GDM1 (cell line): ENCODE data around the gene HORMAD2.

Source experiments
- DNase-seq: peaks from one replicate; lab custom pipeline; 2025; lab: John Stamatoyannopoulos, UW

The HORMAD2 gene

DNA sequence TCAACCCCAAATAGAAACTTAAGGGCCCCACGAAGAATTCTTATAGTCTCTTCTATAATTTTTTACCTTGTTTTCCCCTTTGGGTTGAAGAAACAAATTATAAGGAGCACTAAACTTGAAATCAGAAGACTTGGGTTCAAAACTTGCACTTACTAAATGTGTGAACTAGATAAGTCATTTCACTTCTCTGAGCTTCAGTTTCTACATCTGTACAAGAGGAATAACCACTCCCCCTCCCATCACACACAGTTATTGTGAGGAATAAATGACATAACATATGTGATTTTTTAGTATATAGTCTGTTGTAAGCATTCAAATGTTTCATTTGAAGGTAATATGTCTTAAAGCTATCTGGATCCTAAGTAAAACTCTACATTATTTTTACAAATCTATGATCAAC is 87.5 kb downstream of the HORMAD2 start:
- DNase-seq = no peak

DNA sequence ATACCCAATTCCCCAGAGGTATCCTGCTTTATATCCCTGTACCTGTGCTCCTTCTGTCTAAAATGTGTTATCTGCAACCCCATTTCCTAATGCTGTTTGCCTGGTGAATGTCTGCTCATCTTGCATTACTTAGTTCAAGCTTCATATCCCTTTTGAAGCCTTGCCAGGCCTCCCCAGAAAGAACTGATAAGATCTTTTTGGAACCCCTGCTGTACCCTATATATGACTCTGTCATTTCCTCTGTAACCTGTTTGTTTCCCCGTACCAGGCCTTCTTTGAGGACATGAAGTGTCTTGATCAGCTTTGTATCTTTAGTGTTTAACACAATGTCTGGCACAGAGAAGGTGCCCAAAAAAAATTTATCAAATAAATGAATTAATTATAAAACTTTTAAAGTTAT is 88.7 kb downstream of the HORMAD2 start:
- DNase-seq = no peak

DNA sequence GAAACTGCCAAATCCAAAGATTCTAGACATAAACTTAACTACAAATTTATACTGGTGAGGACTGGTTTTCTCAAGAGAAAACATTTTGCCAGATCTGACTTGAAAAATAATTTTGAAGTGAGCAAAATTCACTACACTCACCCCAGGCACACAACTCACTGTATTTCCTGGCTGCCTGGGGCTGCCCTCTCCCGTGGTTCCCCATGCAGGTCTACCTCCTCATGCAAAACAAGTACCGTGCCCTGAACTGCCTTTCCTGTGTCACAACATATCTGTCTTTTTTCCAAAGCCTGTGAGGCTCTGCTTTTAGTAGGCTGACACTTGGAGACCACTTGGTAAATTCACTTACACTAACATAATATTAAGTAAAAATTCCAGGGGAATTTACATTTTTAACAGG is 89.9 kb downstream of the HORMAD2 start:
- DNase-seq = no peak

DNA sequence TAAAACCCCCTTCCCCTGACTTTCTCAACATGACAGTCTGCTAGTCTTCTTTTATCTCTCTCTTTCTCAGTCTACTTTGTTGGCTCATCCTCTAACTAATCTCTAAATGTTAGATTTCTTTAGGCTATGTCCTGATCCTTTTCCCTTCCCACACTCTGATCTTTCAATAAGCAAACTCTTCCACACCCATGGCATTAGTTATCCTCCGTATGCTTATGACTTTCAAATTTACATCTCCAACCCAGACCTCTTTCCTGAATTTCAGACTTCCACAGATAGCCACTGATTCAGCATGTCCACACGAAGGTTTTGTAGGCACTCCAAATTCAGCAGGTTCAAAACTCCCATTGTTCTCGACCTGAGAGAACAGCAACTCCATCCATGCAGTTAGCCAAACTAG is 90.7 kb downstream of the HORMAD2 start:
- no peak for DNase-seq

DNA sequence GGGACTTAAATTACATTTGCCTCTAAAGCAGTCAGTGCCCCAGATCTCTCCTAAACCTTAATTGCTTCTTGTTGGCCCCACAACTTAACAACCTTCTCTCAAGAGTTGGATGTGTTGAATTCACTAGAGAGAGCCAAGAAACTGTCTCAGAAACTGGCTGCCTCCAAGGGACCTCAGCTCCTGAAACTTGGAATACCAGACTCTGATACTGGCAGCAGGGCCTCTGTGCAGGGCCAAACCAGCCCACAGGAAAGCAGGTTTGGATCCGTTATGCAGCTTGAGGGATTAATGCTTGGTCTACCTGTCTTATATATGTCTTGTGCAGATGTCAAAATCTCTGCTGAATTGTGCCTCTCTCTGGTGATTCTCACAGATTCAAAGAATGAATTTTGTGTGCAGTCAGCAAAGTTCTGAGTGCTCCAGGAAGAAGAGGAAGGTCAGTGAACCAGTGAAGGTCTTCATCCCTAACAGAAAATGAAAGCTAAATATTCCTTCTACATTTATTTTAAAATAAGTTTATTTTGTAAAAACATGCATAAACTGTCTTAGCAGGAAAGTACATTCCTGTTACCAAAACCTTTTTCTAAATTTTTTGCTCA is 95.5 kb downstream of the HORMAD2 start:
- no peak for DNase-seq

DNA sequence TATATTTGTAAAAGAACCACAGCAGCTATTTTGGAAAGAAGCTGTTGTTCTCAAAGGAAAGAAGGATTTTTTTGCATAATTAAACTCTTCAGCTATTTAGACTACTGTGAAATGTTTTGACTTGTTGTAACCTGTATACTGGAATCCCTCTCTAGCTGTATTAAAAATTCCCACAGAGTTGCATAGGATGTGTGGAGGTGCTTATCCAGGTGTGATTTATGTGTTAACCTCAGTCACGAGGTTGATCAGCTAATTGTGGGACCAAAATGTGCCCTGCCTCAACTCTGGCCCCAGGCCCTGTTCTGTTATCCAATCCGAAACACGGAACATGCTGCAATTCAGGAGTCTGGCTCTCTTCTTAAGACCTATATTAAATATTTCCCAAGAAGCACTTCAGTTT is 96.2 kb downstream of the HORMAD2 start:
- no peak for DNase-seq

DNA sequence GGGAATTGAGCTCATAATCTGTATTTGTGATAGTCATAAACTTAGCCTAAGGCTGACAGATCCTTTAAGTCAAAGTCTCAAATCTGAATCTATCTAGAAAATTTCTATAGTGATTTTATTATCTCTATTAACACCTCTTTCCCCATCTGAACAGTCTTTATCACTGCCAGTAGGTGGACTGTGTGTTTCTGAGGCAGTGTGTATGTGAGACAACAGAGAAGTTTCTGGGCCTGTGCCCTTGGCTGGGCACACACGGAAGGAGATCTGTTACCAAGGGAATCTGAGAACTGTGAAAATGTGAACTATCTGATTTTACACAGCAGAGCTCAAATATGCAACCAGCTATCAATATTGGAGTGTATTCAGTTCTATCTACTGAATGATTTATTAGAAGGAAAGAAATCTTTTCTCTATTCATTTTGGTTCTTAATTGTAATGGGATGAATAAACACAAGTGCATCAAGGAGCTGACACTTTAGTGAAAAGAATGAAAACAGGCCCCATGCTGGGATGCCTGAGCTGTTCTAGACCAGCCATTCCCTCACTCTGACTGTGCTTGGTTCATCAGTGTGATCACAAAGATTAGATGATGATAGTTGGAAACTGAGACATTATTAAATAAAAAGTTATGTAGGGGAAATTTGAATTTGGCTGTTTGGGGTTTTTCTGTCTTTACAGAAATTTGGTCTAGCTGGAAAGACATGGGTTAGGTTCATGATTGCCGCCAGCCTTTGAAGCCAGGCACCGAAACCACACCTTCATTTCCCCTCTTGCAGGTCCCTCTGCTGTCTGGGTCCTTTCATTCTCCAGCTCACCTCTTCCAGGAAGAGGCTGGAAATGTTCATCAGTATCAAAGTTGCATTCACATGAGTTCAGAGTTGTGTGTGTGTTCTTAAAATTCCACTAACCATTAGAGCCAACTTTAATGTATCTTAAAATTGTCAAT is 98.2 kb downstream of the HORMAD2 start:
- no peak for DNase-seq

DNA sequence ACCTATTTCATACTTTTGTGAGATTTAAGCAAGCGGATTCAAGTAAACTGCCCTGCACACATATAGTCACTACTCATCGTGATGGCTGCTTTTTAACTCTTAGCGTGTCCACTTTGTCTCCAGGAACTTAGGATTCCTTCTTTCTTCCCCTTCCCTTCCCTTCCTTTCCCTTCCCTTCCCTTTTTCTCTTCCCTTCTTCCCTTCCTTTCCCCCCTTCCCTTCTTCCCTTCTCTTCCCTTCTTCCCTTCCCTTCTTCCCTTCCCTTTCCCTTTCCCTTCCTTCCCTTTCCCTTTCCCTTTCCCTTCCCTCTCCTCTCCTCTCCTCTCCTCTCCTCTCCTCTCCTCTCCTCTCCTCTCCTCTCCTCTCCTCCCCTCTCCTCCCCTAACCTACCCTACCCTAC is 100.4 kb downstream of the HORMAD2 start:
- DNase-seq = no peak

DNA sequence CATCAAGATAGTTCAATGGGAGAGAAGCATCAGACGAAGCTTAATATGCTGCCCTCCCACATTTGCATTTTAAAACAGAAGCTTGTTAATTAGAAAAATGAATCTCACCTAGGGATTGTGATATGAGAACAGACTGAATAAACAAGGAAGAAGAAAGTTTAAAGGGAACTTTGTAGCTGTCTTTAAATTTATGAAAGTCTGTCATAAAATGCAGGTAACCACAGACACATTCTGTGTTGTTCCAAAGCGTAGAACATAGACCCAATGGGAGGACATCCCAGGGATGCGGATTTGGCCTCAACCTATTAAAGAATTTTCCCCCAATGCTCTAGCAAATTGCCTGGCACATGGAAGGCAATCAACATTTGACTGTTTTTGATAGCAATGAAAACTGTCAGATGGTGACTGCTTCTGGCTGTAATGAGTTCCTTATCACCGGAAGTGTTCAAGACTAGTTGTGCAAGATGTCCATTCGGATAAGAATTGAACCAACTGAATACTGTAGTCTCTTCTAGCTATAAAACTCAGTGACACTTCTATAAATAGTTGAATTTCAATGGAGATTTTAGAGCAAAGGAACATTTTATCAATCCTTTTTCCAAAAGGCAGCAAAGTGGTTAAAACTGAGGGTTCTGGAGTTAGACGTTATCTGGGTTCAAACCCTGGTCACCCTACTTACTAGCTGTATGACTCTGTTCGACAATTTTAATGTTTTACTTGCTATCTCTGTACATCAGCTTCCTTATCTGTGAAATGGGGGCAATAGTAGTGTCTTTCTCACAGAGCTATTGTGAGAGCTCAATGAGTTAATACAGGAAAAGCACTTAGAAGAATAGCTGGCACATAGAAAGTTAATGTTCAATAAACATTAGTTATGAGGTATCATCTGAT is 101.4 kb downstream of the HORMAD2 start:
- DNase-seq = no peak

DNA sequence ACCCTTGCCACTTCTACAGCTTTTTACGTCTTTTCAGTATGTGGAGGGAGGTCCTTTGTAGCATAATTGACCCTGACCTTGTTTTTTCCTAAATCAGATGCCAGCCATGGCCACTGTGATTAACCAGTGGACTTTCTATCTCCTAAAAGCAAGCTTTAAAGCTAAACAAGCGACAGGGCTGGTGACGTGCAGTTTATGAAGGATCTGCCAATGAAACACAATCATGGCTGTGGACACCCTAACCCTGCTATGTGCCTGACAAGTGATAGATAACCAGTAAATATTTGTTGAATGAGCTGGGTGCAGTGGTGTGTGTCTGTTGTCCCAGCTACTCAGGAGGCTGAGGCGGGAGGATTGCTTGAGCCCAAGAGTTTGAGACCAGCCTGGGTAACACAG is 102.1 kb downstream of the HORMAD2 start:
- DNase-seq = no peak

DNA sequence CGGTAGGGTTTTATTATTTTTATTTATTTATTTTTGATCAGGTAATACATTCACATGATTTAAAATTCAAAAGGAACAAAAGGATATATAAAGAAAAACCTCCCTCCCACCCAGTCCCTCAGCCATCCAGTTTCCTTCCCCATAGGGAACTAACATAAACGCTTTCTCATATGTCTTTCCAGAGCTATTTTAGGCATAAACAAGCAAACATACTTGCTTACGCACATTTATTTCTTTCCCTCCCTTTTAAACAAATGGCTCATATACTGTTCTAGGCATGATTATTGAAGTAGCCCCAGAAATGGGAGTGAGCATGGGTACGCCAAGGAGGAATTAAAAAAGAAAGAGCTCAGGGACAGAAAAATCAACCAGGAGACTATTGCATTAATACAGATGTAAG is 102.6 kb downstream of the HORMAD2 start:
- DNase-seq = no peak

DNA sequence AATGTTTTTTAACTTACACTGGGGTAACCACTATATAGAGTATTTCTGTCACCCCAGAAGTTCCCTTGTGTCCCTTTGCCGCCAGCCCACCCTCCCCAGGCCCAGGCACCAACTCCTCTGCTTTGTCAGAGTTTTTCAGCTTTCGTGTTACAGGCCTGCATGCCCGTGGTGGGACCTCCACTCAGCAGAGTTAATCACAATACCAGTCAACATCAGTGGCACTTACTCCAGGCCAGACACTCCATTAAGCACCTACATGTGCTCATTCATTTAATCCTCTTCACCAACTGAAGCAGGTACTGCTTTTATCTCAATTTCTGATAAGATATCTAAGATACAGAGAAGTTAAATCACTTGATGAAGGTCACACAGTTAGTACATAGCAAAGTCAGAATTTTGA is 103.0 kb downstream of the HORMAD2 start:
- no peak for DNase-seq

DNA sequence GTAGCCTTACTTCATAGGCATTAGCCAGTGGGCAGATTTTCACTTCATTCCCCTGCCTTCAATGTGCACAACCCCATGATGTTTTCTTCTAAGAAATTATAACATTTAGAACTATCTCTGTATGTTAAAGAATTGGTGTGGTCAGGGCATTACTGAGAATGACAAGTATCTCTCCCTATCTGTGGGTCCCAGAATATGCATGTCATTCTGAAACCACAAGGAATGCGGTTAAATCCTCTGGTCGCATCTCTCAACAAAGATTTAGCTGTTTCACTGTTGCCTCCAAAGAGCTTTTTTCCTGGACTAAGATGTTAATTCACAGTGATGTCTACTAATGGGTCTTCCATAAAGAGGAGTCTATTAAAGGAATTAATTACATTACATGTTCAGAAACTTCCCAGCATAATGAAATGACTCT is 103.6 kb downstream of the HORMAD2 start:
- DNase-seq = no peak

DNA sequence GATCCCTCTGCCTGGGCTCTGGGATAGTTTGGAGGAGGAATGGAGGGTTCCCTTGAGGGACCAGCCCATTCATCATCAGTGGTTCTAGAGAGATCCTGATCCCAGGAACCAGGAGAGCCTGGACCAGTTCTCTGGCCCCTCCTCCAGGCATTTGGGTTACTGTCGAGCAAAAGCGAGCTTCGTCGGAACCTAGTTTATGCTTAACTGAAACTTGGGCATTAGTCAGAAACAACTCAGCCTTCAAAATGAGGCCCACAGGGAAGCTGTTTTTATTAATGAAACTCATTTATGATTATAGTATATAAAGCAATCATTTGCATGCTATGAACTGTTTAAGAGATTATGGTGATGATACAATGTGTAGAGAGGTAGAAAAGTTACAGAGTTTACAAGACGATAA is 104.9 kb downstream of the HORMAD2 start:
- DNase-seq = no peak

DNA sequence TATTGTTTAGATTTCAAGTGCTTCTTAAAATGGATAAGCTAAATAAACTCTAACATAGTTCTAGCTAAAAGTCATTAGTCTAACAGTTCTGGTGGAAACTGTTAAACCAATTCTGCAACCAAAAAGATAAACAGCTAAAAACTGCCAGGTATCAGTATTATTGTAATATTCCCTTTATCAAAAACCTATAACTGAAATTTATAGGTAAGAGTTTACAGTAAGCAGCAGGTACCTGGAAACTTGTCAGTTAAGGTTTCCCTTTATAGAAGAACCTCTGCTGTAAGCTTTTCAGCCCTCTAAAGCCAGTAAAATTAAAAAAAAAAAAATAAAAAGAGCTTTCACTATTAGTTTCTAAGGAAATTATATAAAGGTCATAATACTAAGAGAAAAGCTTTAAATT is 105.3 kb downstream of the HORMAD2 start:
- no peak for DNase-seq

DNA sequence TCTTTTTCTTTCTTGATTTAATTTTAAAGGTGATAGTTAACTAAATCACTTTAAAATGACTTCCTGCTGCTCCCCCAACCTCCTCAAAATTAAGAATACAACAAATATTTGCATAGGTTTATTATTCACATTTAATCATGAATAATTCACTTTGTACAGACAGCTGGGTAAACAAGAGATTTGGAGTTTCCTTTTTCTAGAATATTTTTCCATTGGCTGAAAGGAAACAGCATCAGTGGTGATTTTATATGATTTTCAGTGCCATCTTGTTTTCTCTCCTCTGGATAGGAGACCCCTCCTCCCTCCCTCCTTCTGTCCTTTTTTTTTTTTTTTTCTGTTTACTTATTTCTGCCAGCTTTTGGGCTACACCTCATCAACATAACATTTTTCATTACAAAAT is 105.8 kb downstream of the HORMAD2 start:
- no peak for DNase-seq

DNA sequence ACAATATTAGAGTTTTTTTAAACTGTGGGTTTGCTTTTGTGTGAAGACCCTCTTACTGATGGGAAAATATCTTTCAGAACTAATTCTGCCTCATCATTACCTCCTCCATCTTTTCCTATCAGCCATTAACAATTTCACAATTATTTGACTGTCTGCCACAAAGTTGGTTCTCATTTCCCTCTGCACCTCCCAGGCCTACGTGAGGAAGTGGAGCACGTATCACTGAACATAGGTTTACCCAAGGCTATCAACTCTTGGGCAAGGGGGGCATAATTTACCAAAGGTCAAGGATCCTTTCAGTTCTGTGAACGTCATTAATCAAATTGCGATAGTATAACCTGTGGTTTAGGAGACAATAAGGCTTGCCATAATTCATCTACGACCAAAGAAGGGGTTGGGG is 106.2 kb downstream of the HORMAD2 start:
- no peak for DNase-seq

DNA sequence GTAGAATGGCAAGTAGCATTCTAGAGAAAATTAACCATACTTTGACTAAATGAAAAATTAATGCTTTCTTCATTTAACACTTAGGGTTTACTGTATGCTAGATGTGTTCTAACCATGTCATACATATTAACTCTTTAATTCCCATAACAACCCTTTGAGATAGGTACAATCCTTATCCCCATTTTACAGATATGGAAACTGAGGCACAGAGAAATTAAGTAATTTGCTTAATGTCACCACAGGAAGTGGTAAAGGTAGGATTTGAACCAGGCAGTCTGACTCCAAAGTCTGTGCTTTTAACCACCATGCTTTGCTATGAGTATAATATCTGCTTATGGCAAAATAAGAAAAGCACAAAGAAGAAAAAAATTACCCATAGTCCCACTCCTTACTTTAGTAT is 106.8 kb downstream of the HORMAD2 start:
- DNase-seq = no peak

DNA sequence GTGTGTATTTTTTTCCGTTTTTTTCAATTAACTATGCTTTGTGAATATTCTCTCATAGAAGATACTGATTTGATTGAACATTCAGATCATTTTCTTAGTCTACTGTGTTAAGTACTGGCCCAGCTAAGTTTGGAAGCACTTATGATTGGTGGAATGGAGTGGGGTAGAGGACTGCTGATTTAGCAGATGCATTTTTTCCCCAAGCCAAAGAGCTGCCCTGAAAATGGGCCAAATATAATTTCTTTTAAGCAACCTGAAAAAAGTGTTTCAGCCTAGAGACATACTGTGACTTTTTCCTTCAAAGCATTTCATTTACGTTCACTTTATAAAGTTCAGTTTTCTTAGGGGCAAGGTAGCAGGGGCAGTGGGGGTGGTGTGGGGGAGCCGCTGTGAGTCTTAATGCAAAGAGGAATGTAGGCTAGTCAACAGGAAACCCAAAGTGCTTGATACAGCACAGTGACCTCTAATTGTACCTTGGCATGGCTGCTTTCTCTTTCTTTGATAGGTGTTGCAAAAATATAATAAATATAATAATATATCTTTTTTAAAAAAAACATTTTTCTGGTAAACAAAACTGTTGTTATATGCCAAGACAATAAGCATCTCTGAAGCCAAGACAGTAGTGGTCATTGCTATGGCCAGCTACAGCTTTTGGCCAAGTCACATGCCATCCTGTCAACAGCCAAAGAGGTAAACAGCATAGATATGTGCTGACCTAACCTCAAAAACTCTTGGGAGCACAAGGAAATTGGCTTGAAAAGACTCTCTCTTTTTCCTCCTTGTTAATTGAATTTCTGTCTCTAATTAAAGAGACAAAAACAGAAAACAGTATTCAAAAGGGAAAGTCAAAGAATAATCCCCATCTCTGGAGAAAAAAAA is 107.5 kb downstream of the HORMAD2 start:
- no peak for DNase-seq

DNA sequence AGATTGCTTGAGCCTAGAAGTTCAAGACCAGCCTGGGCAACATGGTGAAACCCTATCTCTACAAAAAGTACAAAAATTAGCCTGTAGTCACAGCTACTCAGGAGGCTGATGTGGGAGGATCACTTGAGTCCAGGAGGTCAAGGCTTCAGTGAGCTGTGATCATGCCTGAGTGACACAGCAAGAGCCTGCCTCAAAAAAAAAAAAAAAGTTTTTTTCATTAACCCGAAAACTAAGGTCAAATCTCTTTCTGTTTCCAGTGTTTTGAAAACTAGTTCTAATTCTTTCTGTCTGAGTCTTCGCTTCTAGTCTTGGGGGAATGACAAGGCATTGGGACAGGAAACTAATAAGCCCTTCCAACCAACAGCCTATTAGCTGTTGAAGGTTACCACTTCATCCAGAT is 108.6 kb downstream of the HORMAD2 start:
- DNase-seq = no peak

DNA sequence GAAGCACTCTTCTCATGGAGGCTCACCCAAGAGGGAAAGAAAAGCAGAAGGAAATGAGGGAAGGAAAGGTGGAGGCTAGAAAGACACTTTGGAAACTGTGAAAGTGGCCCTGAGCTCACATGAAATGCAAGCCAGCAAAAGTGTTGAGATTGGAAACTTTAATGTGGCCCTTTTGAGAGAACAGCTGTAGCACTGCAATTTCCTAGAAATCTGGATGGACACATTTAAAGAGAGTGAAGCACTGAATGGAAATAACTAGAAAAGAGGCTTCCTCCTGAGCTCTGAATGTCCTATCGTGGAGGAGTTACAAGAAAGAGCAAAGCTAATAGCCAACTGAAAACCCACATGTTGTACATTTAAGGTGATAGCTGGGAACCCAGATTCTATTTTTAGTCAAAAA is 110.3 kb downstream of the HORMAD2 start:
- no peak for DNase-seq
